Caco-2 (cell line): ENCODE results near the gene PAM. TPM values are rescaled to one million over a fixed set of nuclear protein-coding genes. Genes with fewer than 3 reads are reported as not detected.

Experiments
- BruUV-seq: library from RNA; stranded (reverse); fragments of 400-500 nt; replicated peaks from 2 replicates; lab custom pipeline; 2021; lab: Mats Ljungman, UMichigan
- CTCF ChIA-PET: fragments of 300-600 bp; sonication (Branson Sonifier 250); formaldehyde crosslinking; loops from one replicate; lab custom pipeline; 2022; ENCODE audit warnings: antibody characterized with exemption; lab: Charles Lee
- POLR2A ChIA-PET: fragments of 300-600 bp; sonication (Branson Sonifier 250); formaldehyde crosslinking; loops from one replicate; lab custom pipeline; 2022; ENCODE audit warnings: antibody characterized with exemption; lab: Charles Lee
- DNase-seq, 2 experiments: peaks; one replicate each; pipeline versions ENCODE4 v3.0.0 to v3.0.0-alpha.2; 2020 to 2022
- H3K27me3 ChIP-seq: replicated peaks from 2 replicates; pipeline ENCODE4 v1.6.0; 2011; ENCODE audit warnings: low read length; ENCODE audit not compliant: control insufficient read depth, insufficient read depth
- H3K36me3 ChIP-seq: 2 replicates; pipeline ENCODE4 v1.5.1; 2011; ENCODE audit warnings: low read length; ENCODE audit not compliant: control insufficient read depth, insufficient read depth
- H3K4me1 ChIP-seq: fragments of 250-450 bp; sonication (Bioruptor Pico); 2 replicates; pipeline ENCODE4 v1.5.1; 2020; ENCODE audit warnings: mild to moderate bottlenecking
- H3K4me3 ChIP-seq: 2 replicates; pipeline ENCODE4 v1.5.1; 2011; ENCODE audit warnings: low read depth, mild to moderate bottlenecking, control low read depth, low read length
- H3K9me3 ChIP-seq: fragments of 250-450 bp; sonication (Bioruptor Pico); 2 replicates; pipeline ENCODE4 v1.5.1; 2020; ENCODE audit warnings: mild to moderate bottlenecking, moderate library complexity
- H3K27ac Mint-ChIP-seq: one replicate; pipeline ENCODE4 v1.8.0; 2022; ENCODE audit warnings: mixed read lengths; ENCODE audit not compliant: unreplicated experiment
- H3K27me3 Mint-ChIP-seq: one replicate; pipeline ENCODE4 v1.8.0; 2022; ENCODE audit warnings: mixed read lengths; ENCODE audit not compliant: insufficient read depth, unreplicated experiment
- H3K36me3 Mint-ChIP-seq: one replicate; pipeline ENCODE4 v1.8.0; 2022; ENCODE audit warnings: mild to moderate bottlenecking, mixed read lengths; ENCODE audit not compliant: insufficient read depth, unreplicated experiment
- H3K4me1 Mint-ChIP-seq: one replicate; pipeline ENCODE4 v1.8.0; 2022; ENCODE audit warnings: low read depth, mixed read lengths; ENCODE audit not compliant: unreplicated experiment
- H3K4me3 Mint-ChIP-seq: one replicate; pipeline ENCODE4 v1.8.0; 2022; ENCODE audit warnings: mild to moderate bottlenecking, moderate library complexity, mixed read lengths; ENCODE audit not compliant: unreplicated experiment
- H3K9me3 Mint-ChIP-seq: one replicate; pipeline ENCODE4 v1.8.0; 2022; ENCODE audit warnings: mixed read lengths; ENCODE audit not compliant: unreplicated experiment
- intact Hi-C: fragments of 100-400 bp; cut with micrococcal nuclease; formaldehyde crosslinking; loops from one replicate; pipeline ENCODE4 v1.10.0; 2022; ENCODE audit not compliant: unreplicated experiment
- total RNA-seq: library from RNA; stranded (reverse); gene quantifications from 2 replicates; pipeline ENCODE4 v1.2.3, GENCODE V29; 2022
- TF ChIP-seq, protein P1 (sequence below), 2 experiments: fragments of 200-600 bp in 1 of 2; IDR thresholded peaks; 1 replicate in 1 of 2; 2 replicates in 1 of 2; pipeline versions ENCODE4 v1.5.1 to v1.8.0; 2011 to 2022; ENCODE audit warnings: antibody characterized with exemption in 1 of 2, control low read depth in 1 of 2, inconsistent platforms in 1 of 2, low read depth in 1 of 2, low read length in 1 of 2, mild to moderate bottlenecking in 1 of 2, moderate library complexity in 1 of 2; ENCODE audit not compliant: insufficient read depth in 1 of 2, severe bottlenecking in 1 of 2, unreplicated experiment in 1 of 2

The PAM gene
- total RNA-seq, 1 experiment from 2014 or later = 48.0 TPM

- Histone ChIP-seq H3K4me1 (no peaks in the 10 kb centered on the region), H3K36me3 (no peaks in the 10 kb centered on the region), H3K27me3 (no peaks in the 10 kb centered on the region), H3K4me3 (no peak overlapping the region), H3K9me3 (no peaks in the 10 kb centered on the region)
- Mint-ChIP-seq H3K4me1 (peaks cover 4% of the 10 kb centered on the region), H3K9me3 (no peaks in the 10 kb centered on the region), H3K4me3 (no peak overlapping the region), H3K27ac (no peak overlapping the region), H3K36me3 (no peaks in the 10 kb centered on the region), H3K27me3 (no peaks in the 10 kb centered on the region)
- TF ChIP-seq, protein P1, sequence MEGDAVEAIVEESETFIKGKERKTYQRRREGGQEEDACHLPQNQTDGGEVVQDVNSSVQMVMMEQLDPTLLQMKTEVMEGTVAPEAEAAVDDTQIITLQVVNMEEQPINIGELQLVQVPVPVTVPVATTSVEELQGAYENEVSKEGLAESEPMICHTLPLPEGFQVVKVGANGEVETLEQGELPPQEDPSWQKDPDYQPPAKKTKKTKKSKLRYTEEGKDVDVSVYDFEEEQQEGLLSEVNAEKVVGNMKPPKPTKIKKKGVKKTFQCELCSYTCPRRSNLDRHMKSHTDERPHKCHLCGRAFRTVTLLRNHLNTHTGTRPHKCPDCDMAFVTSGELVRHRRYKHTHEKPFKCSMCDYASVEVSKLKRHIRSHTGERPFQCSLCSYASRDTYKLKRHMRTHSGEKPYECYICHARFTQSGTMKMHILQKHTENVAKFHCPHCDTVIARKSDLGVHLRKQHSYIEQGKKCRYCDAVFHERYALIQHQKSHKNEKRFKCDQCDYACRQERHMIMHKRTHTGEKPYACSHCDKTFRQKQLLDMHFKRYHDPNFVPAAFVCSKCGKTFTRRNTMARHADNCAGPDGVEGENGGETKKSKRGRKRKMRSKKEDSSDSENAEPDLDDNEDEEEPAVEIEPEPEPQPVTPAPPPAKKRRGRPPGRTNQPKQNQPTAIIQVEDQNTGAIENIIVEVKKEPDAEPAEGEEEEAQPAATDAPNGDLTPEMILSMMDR (IDR thresholded peaks at IDR 0.05; ENCODE audit: insufficient read depth in 1 of 2, low read depth in 1 of 2, low read length in 1 of 2, severe bottlenecking in 1 of 2, unreplicated experiment in 1 of 2) = no peak
- ChIA-PET POLR2A (no interaction called here), CTCF (no interaction called here)
- intact Hi-C loops = no loop called here
- BruUV-seq = no TSS peak
- no peak for DNase-seq
Observed at GRCh38 chr5:102927007-102927406, 171.9 kb downstream of the PAM start.

DNA sequence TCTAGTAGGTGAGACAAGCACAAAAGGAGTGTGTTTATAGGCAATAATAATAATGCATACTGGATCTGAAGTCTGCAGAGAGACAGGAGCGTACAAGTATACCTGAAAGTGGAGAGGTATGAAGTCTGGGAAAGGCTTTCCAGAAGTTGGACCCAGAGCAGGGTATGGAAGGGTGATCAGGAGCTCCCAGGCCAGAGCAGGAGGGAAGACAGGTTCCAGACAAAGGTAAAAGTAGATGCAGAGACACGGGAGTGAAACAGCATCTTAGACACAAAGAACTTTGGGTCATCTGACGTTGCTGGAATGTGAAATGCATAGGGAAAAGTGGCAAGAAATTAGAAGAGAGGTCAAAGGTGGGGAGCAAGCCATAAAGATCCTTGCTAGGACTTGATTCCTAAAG lies 175.1 kb downstream of the PAM start:
- no peak for DNase-seq
- Mint-ChIP-seq H3K4me3 (no peak overlapping the region), H3K4me1 (no peaks in the 10 kb centered on the region), H3K27me3 (no peaks in the 10 kb centered on the region), H3K27ac (no peak overlapping the region), H3K9me3 (no peaks in the 10 kb centered on the region), H3K36me3 (no peaks in the 10 kb centered on the region)
- POLR2A ChIA-PET = no interaction called here
- no TSS peak for BruUV-seq
- TF ChIP-seq, protein P1 (IDR thresholded peaks at IDR 0.05; ENCODE audit: insufficient read depth in 1 of 2, low read depth in 1 of 2, low read length in 1 of 2, severe bottlenecking in 1 of 2, unreplicated experiment in 1 of 2) = no peak
- Histone ChIP-seq H3K36me3 (no peaks in the 10 kb centered on the region), H3K9me3 (no peaks in the 10 kb centered on the region), H3K4me1 (no peaks in the 10 kb centered on the region), H3K27me3 (no peaks in the 10 kb centered on the region), H3K4me3 (no peak overlapping the region)
- intact Hi-C loops = no loop called here
- CTCF ChIA-PET = no interaction called here

DNA sequence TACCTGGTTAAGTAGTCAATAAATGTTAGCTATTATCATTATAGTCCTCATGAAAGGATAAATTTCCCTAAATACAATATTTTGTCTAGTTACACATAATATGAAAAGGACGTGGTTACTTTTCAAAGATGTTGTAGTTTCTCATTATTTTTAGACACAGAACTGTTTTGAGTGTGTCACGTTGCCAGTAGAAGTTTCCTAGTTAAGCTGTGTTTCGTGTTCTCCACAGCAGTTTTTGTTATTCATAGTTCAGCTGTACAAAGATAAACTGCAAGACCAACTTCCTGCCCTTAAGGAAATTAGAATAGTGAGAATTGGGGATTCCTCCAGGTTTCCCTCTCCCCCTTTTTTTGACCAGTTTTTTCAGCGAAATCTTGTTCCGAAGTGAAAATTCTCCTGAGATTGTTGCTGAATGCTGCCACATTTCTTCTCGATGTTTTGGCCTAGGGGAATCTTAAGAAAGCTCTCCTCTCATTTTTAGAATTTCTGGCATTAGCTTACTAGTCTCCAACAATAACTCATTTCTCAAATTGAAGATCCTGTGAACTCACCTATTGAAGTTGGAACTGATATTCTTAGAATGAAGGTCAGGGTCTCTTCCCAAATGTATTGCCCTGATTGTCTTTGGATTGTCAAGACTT lies 176.1 kb downstream of the PAM start:
- CTCF ChIA-PET = interaction anchor here (0.6 kb wide), 1 partner anchor 322 kb away, joined by 3 read pairs; no protein-coding TSS in a partner anchor

More for the DNA sequence above, 176.1 kb downstream of the PAM start:
- DNase-seq = no peak
- Histone ChIP-seq H3K4me3 (no peak overlapping the region), H3K36me3 (no peaks in the 10 kb centered on the region), H3K27me3 (no peaks in the 10 kb centered on the region), H3K4me1 (no peaks in the 10 kb centered on the region), H3K9me3 (no peaks in the 10 kb centered on the region)
- POLR2A ChIA-PET = no interaction called here
- TF ChIP-seq, protein P1 (IDR thresholded peaks at IDR 0.05; ENCODE audit: insufficient read depth in 1 of 2, low read depth in 1 of 2, low read length in 1 of 2, severe bottlenecking in 1 of 2, unreplicated experiment in 1 of 2) = no peak
- H3K4me3 Mint-ChIP-seq = no peak overlapping the region
- intact Hi-C loops = no loop called here
- no TSS peak for BruUV-seq
- H3K4me1 Mint-ChIP-seq = no peaks in the 10 kb centered on the region
- H3K27me3 Mint-ChIP-seq = no peaks in the 10 kb centered on the region
- H3K36me3 Mint-ChIP-seq = no peaks in the 10 kb centered on the region
- no peak overlapping the region for H3K27ac Mint-ChIP-seq
- no peaks in the 10 kb centered on the region for H3K9me3 Mint-ChIP-seq
